GM18868 (cell line): ENCODE data around the gene CRYBG3.

Source experiments
- ATAC-seq: cut with Tn5 transposase; IDR thresholded peaks from one replicate; pipeline ENCODE4 v1.9.1; 2021; ENCODE audit warnings: mild to moderate bottlenecking, moderate library complexity; ENCODE audit not compliant: unreplicated experiment

Gene CRYBG3

GRCh38 chr3:97939401-97939800 is 117.6 kb downstream of the CRYBG3 start:
- no peak for ATAC-seq

DNA sequence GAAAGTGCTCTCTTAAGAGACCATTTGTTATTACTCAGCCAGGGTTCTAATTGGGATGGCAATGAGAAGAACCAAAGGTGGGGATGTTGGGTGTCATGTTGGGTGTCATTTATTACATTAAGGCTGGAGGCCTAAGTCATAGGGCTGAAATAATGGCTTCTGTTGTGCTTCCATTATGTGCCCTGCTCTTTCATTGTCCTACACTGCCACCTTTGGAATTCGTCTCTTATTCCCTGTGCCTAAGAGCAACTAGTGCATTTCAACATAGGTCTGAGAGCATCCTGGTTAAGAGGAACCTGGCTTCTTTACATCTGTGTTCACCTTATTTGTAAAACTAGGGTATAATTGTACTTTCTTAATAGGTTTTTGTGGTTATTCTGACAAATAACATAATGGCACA is 118.2 kb downstream of the CRYBG3 start:
- ATAC-seq, result no peak

DNA sequence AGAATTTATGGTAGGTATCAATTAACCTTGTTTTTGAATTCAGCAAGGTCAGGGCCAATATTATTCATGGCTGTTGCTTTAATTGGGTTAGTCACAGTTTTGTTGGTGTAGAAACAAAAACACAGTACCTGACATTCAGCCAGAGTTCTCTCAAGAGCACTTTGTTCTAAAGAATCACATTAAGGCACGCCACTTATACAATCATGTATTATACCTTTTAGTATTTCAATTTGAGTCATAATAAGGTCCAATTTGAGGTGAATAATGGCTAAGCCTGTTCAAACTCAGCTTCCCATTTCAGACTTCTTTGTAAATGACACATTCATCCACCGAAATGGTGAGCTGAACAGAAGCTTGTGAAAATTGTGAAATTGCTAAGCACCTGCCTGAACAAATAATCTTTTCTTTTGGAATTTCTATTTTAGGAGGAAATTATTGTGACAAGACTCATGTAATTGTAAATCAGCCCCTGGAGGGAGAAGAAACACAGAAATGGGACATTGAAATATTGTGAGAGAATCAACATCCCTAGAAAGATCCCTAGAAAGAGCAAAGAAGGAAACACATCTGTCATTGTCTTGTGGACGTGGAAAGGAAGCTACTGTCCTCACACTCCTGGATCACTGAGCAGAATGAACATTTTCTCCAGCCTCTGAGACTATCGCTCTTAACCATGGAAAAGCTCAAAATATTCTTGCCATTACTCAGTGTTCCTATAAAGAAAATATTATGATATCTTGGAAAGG is 121.2 kb downstream of the CRYBG3 start:
- no peak for ATAC-seq

GRCh38 chr3:97948351-97949109 is 126.7 kb downstream of the CRYBG3 start:
- ATAC-seq, result no peak

- no peak for ATAC-seq
These were observed 127.3 kb downstream of the CRYBG3 start for GRCh38 chr3:97949110-97949485.

DNA sequence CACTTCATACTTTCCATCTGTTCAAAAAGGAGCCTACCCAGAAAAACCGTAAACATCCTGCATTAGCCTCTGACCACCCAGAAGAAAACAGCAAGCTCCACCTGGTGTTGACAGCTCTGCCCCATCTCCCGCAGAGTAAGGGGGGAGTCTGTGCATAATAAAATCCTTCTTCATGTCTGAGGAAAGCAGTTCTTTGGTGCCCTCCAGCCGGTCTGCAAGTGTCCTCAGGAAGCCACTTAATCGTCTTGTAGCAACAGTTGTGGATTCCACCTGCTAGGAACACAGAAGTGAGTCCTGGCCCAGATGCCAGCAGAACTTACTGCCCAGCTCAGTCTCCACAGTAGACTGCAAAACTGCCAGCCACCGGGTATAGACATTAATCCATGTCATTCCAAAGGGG is 127.9 kb downstream of the CRYBG3 start:
- ATAC-seq, result no peak

DNA sequence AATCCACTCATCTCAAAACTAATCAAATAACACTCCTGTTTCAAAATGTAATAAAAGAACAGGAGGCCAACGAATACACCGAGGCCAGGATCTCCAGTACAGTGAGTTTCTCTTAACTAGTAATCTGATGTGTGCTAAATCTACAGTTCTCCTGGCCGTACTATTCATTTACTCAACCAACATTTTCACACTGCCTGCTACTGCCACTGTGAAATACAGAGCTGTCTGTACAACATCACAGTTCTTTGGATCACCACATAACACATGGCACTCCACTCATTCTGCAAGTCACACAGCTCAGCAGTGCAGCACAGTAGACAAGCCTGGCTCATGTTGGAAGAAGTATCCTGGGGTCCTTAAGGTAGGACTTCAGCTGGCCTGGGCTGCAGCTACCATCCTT is 128.5 kb downstream of the CRYBG3 start:
- no peak for ATAC-seq

DNA sequence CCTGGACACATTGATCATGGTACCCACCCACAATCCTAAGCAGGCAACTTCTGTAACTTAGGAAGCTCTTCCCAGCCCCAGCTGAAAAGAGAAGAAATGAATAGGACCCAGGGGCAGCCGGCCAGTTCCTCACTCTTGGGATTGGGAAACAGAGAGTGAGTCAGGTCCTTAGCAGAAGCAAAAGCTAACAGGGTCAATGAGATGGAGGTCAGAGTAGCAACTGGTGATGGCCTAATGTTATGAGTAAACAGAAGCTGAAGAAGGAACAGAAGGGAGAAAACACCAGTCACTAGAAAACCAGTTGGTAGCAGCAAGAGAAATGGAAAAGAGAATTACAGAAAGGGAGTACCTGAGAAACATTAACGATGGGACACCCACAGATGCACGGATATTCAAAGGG is 130.5 kb downstream of the CRYBG3 start:
- no peak for ATAC-seq

DNA sequence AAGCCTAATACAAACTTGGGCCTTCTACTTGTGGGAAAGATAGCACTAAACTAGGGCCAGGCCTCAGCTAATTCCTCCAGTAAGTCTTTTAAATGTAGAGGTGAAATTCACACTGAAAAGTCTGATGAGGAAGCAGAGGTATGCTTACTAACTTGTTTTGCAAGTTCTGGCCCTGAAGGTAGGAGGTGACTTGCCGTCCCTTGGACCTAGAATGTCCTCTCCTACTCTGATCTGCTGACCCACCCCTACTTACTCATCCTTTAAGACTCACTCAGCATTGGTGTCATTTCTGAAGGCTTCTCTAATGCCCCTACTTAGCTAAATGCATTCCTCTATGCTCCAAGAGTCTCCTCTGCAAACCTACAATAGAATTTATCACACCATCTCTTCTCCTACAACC is 131.1 kb downstream of the CRYBG3 start:
- no peak for ATAC-seq

- ATAC-seq, result peak; percentile 71
These were observed 132.5 kb downstream of the CRYBG3 start for GRCh38 chr3:97954228-97954827.

- ATAC-seq, result no peak
These were observed 134.2 kb downstream of the CRYBG3 start for GRCh38 chr3:97956051-97956450.

GRCh38 chr3:97957617-97958311 is 136.0 kb downstream of the CRYBG3 start:
- ATAC-seq, result no peak

DNA sequence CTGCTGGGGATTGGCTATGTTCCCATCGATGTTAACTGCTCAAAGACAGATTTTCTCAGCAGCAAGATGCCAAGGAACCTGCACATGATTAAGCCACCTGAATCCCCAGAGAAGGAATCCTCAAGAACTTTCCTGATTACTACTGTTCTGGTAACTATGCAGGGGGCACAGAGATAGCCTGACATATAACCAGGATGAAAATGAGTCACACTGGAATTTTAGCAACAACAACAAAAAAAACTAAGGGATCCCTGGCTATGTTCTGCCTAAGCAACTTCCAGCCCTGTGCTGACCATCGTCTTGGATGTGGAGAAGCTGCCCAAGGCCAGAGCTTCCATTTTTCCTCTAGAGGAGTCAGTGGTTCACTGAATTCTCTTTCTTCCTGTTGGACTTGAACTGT is 136.6 kb downstream of the CRYBG3 start:
- ATAC-seq, result no peak

- ATAC-seq, result no peak
These were observed 137.0 kb downstream of the CRYBG3 start for GRCh38 chr3:97958796-97959195.

DNA sequence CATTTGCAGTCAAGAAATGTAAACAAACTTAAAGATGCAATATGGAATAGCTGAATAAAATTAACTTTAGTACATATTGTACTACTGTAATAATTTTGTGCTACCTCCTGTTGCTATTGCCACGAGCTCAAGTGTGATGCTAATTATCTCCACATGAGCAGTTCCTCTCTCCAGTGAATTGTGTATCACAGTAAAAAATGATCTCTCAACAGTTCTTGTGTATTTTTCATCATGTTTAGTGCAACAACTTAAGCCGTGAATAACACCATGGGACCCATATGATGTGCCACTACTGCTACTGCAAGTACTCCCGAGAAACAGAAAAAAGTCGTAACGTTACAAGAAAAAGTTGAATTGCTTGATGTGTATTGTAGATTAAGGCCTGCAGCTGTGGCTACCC is 138.1 kb downstream of the CRYBG3 start:
- no peak for ATAC-seq

GRCh38 chr3:97960551-97960950 is 138.7 kb downstream of the CRYBG3 start:
- ATAC-seq, result no peak

DNA sequence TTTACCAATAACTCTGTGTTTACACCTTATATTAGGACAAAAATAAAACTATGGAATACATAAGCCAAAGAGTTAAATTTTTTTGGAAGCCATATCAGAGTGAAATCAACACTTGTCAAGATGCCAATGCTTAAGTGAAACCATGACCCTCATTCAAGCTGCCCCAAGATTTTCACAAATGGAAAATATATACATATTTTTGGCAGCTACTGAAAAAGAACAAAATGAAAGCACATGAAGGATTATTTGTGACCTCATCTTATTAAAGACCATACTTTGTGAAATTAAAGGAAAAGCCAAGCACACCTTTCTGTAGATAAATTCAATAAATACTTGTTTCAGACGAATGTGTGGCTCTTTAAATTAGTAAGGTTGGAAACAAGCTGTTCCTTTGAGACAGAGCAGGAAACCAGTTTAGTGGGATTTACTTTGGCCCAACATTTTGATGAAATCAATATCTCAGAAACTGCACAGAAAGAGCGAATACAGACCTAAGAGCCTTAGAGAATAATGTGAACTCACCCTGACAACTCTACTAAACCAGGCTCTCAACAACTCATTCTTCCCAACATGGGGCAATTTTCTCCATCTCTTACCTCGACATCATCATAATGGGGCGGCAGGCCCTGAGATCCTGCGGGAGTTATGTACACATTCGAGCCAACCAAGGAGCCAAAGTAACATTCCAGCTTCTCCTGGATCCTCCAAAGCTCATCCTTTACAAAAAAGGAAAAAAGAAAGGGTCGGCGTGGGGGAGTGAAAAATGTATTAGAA is 139.4 kb downstream of the CRYBG3 start:
- ATAC-seq, result no peak

DNA sequence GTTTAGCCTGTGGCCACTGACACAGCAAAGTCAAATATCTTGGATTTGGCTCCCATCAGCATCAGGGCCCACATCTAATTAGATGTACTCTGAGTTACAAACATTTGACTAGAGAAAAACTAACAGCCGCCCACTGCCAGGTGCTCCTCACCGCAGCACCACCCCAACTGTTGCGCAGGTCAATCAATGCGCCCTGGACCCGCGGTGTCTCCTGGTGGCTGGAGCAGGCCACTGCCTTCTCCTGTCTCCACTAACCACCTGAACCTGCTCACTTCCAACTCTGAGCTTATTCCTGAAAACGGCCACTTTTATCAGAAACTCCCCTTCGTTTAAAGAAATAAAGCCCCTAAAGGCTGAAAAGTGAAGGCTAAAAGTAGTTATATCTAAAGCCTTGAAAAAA is 146.2 kb downstream of the CRYBG3 start:
- ATAC-seq, result no peak

DNA sequence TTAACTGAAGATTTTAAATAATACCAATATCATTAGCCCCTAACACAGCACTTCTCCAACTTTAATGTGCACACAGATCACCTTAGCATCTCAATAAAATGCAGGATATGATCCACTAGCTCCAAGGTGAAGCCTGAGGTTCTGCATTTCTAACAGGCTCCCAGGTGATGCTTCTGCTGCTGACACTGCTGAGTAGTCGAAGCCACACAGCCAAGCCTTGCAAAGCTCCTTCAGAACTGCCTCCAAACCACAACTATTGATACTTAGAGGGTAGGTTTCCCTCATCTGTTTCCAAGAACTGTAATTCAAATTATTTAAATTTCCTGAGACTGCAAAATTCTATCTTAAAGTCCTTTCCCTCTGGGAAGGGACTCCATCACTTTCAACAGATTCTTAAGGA is 146.6 kb downstream of the CRYBG3 start:
- no peak for ATAC-seq

- no peak for ATAC-seq
These were observed 147.7 kb downstream of the CRYBG3 start for GRCh38 chr3:97969541-97969940.

GRCh38 chr3:97970156-97970555 is 148.3 kb downstream of the CRYBG3 start:
- ATAC-seq, result no peak
